ENCODE data around the gene UGT1A9.

Gene UGT1A9

DNA sequence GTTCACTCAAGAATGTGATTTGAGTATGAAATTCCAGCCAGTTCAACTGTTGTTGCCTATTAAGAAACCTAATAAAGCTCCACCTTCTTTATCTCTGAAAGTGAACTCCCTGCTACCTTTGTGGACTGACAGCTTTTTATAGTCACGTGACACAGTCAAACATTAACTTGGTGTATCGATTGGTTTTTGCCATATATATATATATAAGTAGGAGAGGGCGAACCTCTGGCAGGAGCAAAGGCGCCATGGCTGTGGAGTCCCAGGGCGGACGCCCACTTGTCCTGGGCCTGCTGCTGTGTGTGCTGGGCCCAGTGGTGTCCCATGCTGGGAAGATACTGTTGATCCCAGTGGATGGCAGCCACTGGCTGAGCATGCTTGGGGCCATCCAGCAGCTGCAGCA is 88.3 kb downstream of the UGT1A9 start, which contains the start of gene UGT1A1:
Gene UGT1A1 (plus strand): TSS at position 228 of the 400 bp plus-strand sequence. CDS start 18 bp downstream, at position 246.
- H3K4me3 ChIP-seq (ENCODE audit: low read length): no peak within 1 kb of the TSS
- DNase-seq (ENCODE audit: low read depth): no peak
- TF ChIP-seq, protein P1, sequence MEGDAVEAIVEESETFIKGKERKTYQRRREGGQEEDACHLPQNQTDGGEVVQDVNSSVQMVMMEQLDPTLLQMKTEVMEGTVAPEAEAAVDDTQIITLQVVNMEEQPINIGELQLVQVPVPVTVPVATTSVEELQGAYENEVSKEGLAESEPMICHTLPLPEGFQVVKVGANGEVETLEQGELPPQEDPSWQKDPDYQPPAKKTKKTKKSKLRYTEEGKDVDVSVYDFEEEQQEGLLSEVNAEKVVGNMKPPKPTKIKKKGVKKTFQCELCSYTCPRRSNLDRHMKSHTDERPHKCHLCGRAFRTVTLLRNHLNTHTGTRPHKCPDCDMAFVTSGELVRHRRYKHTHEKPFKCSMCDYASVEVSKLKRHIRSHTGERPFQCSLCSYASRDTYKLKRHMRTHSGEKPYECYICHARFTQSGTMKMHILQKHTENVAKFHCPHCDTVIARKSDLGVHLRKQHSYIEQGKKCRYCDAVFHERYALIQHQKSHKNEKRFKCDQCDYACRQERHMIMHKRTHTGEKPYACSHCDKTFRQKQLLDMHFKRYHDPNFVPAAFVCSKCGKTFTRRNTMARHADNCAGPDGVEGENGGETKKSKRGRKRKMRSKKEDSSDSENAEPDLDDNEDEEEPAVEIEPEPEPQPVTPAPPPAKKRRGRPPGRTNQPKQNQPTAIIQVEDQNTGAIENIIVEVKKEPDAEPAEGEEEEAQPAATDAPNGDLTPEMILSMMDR (IDR thresholded peaks at IDR 0.05; ENCODE audit: insufficient read depth, low read depth, low read length, missing control alignments): no peak

DNA sequence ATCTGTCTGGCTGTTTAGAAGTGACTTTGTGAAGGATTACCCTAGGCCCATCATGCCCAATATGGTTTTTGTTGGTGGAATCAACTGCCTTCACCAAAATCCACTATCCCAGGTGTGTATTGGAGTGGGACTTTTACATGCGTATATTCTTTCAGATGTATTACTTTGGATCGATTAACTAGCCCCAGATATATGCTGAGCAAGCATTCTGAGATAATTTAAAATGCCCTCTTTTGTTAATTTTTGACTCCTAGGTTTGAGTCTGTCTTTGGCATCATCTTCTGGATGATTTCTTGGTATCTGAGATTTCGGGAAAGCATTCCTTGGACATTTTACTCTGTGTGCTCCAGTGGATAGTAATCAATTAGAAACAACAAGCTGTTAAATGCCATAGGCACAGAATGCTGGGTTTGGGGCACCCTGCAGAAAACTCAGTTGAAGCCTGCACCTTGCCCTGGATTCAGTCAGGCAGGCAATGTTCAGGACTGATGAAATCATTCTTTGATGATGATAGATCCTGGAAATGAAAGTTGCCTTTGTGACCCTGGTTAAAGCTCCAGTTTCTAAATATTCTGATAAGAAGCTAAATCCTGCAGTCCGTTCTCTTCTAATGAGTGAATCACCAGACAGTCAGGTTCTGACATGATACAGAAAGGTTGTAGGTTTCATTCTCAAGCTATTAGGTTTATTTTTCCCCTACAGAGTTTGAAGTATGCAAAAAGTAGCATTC is 89.5 kb downstream of the UGT1A9 start:
- no peak overlapping the region for H3K4me3 ChIP-seq (ENCODE audit: low read length)
- peak; percentile 68 for DNase-seq (ENCODE audit: low read depth)
- TF ChIP-seq, protein P1 (IDR thresholded peaks at IDR 0.05; ENCODE audit: insufficient read depth, low read depth, low read length, missing control alignments): no peak

DNA sequence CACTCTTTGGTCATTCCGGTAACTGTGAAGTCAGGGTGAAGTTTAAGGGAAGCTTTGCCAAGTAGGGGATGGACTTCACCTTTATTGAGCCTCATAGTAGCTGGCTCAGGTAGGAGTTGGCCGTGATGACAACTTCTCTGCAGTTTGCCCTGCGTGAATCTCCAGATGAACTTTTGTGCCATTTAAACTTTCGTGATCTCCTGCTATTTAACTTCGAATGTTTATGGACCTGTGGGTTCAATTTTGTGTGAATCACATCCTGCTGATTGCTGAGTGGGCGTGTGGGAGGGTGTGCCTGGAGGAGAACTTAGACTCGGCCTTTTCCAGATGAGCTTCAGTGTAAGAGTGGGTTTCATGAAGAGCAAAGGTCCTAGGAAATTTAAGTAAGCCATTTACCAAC is 92.6 kb downstream of the UGT1A9 start:
- H3K4me3 ChIP-seq (ENCODE audit: low read length): no peak overlapping the region
- TF ChIP-seq, protein P1 (IDR thresholded peaks at IDR 0.05; ENCODE audit: insufficient read depth, low read depth, low read length, missing control alignments): no peak
- DNase-seq (ENCODE audit: low read depth): peak; percentile 32

DNA sequence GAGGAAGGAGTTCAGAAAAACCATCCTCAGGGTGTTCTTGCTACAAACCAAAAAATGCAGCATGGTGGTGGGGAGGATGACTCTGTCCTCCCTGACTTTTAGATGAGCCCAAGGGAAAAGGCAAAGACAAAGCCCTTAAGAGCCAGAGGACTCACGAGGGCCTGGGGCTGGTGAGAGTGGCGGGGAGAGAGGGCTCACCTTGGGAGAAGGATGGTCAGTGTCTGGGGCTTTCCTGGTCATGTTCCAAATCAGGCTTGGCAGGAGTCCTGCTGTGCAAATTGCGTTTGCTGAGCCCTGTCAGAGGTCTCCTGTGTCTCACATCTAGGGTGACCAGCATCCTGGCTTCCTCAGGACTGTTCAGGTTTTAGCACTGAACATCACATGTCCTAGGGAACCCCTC is 93.1 kb downstream of the UGT1A9 start:
- TF ChIP-seq, protein P1 (IDR thresholded peaks at IDR 0.05; ENCODE audit: insufficient read depth, low read depth, low read length, missing control alignments): no peak
- no peak for DNase-seq (ENCODE audit: low read depth)
- no peak overlapping the region for H3K4me3 ChIP-seq (ENCODE audit: low read length)

DNA sequence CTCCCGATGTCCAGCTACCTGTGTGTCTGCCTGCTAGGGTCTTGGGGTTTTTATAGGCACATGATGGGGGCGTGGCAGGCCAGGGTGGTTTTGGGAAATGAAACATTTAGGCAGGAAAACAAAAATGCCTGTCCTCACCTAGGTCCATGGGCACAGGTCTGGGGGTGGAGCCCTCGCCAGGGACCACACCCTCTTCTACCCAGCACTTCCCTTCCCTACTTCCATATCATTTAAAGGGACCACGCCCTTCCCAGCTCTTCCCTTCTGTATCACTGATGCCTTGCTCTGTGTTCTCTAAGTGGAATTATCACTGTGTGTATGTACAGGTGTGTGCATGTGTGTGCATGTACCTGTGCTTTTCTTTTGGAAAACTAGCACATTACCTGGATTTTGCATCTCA is 94.7 kb downstream of the UGT1A9 start:
- DNase-seq (ENCODE audit: low read depth): no peak
- TF ChIP-seq, protein P1 (IDR thresholded peaks at IDR 0.05; ENCODE audit: insufficient read depth, low read depth, low read length, missing control alignments): no peak
- H3K4me3 ChIP-seq (ENCODE audit: low read length): no peak overlapping the region

DNA sequence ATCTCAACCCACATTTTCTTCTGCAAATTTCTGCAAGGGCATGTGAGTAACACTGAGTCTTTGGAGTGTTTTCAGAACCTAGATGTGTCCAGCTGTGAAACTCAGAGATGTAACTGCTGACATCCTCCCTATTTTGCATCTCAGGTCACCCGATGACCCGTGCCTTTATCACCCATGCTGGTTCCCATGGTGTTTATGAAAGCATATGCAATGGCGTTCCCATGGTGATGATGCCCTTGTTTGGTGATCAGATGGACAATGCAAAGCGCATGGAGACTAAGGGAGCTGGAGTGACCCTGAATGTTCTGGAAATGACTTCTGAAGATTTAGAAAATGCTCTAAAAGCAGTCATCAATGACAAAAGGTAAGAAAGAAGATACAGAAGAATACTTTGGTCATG is 96.4 kb downstream of the UGT1A9 start:
- H3K4me3 ChIP-seq (ENCODE audit: low read length): no peak overlapping the region
- TF ChIP-seq, protein P1 (IDR thresholded peaks at IDR 0.05; ENCODE audit: insufficient read depth, low read depth, low read length, missing control alignments): no peak
- no peak for DNase-seq (ENCODE audit: low read depth)

DNA sequence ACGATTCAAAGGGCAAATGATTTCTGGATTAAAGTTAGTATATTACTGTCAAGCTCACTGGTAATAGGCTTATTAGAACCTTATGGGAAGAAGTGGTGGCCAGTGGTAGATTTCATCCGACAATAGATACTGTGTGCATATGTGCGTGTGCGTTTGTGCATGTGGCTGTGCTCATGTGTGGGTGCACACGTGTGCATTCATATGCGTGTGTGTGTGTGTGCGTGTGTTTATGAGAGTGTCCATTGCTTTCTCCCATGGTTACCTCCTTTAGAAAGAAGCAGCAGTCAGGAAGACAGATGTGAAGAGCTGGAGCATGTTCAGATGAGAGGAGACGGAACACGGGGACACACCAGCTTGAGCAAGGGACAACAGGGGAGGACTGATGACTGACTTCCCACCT is 97.6 kb downstream of the UGT1A9 start:
- no peak overlapping the region for H3K4me3 ChIP-seq (ENCODE audit: low read length)
- TF ChIP-seq, protein P1 (IDR thresholded peaks at IDR 0.05; ENCODE audit: insufficient read depth, low read depth, low read length, missing control alignments): no peak
- DNase-seq (ENCODE audit: low read depth): no peak
